Activated T-cell treated with anti-CD3 and anti-CD28 coated beads for 4 hours (primary cell): ENCODE results near the gene CYP26B1.
"Not testable (repeated sequence)": the region's sequence is repeated elsewhere in the genome, so short reads cannot be mapped to it uniquely, and the experiment has no call there.

ENCODE experiments used
- DNase-seq: peaks from one replicate; pipeline ENCODE4 v3.0.0-alpha.2; 2020

CYP26B1 gene

GRCh38 chr2:72104821-72105588 lies 42.7 kb downstream of the CYP26B1 start:
- no peak for DNase-seq

DNA sequence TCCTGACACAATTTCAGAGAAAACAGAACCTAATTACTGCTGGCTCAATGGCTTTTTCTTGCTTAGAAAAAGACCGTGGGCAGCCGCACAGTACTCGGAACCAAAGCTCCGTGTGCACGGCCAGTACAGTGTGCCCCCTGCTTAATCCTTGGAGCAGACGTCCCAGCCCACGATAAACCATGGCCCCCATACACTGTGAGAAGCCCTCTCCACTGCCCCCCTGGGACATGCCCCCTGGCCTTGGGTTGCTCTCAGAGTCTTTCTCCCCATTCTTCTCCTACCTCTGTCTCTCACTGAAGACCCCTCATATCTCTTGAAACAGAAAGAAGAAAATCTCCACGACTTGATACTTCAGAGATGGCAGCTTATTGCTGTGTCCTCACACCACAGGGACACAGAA lies 44.0 kb downstream of the CYP26B1 start:
- DNase-seq = no peak

GRCh38 chr2:72103161-72103560 lies 44.5 kb downstream of the CYP26B1 start:
- no peak for DNase-seq

DNA sequence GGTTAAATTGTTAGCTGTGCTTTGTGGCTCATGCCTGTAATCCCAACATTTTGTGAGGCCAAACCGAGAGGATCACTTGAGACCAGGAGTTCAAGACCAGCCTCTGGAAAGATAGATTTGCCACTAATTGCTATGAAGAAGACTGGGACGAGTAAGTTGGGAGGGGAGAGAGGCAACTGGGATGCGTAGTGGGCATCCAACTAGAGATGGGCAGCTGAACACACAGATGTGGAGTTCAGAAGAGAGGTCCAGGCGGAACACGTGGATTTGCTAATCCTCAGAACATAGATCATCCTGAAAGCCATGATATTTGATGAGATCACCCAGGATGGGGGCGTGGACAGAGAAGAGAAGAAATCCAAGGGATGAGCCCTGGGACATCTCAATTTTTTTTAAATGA lies 48.7 kb downstream of the CYP26B1 start:
- DNase-seq = no peak

DNA sequence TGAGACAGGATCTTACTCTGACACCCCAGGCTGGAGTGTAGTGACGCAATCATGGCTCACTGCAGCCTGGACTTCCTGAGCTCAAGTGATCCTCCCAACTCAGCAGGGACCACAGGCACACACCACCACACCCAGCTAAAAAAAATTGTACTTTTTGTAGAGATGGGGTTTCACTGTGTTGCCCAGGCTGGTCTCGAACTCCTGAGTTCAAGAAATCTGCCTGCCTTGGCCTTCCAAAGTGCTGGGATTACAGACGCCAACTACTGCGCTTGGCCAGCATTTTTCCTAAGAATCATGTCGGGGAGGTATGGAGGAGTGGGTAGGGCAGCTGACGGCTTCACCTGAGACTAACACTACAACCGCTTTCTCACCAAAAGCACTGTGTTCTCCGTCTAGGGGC lies 50.4 kb downstream of the CYP26B1 start:
- DNase-seq = no peak

GRCh38 chr2:72096181-72096580 lies 51.5 kb downstream of the CYP26B1 start:
- DNase-seq = no peak

- DNase-seq = no peak
Measured at GRCh38 chr2:72095364-72095763, 52.3 kb downstream of the CYP26B1 start.

DNA sequence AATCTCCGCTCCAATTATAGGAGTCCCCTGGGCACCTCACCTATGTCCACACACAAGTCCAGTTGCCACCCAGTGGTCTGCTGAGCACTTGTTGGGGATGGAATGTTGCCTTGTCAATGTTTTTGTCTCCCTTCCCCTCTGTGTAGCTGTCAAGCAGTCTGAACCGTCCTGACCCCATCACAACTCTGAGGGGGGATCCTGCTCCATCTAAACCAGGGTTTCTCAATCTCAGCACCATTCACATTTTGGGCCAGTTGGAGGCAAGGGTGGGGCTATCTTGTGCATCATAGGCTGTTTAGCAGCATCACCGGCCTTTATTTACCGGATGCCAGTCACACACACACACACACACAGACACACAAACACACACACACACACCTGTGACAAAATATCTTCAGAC lies 53.0 kb downstream of the CYP26B1 start:
- no peak for DNase-seq

GRCh38 chr2:72092111-72092510 lies 55.6 kb downstream of the CYP26B1 start:
- DNase-seq = no peak

DNA sequence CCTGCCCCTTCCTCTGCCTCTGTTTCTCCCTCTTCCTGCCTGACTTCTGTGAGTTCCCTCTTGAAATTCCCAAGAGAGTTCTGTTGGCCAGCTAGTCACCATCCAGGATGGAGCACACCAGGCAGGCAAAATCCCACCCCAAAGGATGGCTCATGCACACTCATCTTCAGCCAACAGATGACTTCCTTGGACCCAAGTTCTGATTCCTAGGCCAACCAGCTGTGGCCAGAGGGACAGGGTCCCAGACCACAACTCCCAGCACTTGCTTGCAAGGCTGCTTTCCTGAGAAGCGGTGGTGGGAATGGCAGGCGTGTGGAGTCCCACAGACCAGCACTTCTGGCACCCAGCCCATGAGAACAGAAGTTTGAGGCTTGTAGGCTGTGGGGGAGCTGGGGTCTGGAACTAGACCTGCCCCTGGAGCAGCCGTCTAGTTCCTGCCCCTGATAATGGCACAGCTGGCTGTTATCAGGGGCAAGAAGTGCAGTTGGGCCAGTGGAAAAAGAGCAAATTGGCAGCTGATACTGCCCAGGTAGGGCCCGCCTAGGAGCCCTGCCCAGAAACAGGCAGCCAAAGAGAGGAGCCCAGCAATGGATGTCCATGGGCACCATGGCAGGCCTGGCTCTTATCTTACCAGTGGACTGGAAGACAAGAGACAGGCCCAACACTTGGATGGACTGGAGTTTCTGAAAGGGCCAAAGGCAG lies 56.7 kb downstream of the CYP26B1 start:
- no peak for DNase-seq

- no peak for DNase-seq
Measured at GRCh38 chr2:72090271-72090720, 57.4 kb downstream of the CYP26B1 start.

GRCh38 chr2:72089537-72089936 lies 58.1 kb downstream of the CYP26B1 start:
- DNase-seq = no peak

GRCh38 chr2:72089028-72089427 lies 58.6 kb downstream of the CYP26B1 start:
- DNase-seq = no peak

DNA sequence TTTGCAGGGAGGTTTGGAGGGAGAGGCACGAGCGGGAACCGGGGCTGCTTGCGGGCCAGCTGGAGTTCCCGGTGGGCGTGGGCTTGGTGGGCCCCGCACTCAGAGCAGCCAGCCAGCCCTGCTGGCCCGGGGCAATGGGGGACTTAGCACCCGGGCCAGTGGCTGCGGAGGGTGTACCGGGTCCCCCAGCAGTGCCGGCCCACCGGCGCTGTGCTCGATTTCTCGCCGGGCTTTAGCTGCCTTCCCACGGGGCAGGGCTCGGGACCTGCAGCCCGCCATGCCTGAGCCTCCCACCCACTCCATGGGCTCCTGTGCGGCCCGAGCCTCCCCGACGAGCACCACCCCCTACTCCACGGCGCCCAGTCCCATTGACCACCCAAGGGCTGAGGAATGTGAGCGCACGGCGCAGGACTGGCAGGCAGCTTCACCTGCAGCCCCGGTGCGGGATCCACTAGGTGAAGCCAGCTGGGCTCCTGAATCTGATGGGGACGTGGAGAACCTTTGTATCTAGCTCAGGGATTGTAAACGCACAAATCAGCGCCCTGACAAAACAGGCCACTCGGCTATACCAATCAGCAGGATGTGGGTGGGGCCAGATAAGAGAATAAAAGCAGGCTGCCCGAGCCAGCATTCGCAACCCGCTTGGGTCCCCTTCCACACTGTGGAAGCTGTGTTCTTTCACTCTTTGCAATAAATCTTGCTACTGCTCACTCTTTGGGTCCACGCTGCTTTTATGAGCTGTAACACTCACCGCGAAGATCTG lies 60.6 kb downstream of the CYP26B1 start:
- not testable (repeated sequence) for DNase-seq

GRCh38 chr2:72085513-72085912 lies 62.1 kb downstream of the CYP26B1 start:
- DNase-seq = no peak

- no peak for DNase-seq
Measured at GRCh38 chr2:72085036-72085435, 62.6 kb downstream of the CYP26B1 start.

GRCh38 chr2:72084584-72084976 lies 63.1 kb downstream of the CYP26B1 start:
- DNase-seq = no peak

DNA sequence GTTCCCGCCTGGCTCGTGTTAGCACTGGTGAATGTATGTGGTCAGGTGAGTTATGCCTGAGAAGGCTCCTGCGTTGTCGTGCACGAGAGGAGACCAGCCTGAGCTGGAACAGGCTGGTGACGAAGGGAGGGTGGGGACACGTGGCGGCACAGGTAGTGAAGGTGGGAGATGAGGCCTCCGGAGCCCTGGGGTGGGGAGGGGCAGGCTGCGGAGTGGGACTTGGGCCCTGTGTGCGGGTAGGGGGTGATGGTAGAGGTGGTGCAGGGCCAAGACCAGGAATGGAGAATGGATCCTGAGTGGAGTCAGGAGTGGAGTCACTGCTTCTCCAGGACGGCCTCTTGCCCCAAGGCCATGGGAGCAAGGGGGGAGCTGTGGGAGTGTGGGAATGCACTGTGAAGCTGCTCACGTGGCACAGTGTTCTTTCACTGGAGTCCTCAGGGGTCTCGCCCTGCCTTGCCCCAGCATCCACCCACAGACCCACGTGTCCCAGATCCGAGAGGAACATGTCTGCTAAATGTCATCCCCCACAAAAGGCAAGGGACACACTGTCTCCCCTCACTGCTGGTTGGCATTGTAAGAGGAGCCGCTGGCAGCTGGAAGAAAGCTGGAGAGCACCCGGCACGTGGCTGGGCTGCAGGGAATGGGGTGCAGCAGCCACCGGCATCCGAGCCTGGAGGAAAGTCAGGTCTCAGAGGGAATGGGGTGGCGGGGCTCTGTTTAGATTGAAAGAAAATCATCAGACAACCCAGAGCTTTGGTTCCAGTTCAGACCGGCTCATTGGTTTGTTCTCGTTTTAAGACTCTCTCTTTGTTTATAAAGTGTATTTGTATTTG lies 63.7 kb downstream of the CYP26B1 start:
- DNase-seq = no peak

GRCh38 chr2:72082887-72083286 lies 64.8 kb downstream of the CYP26B1 start:
- no peak for DNase-seq

DNA sequence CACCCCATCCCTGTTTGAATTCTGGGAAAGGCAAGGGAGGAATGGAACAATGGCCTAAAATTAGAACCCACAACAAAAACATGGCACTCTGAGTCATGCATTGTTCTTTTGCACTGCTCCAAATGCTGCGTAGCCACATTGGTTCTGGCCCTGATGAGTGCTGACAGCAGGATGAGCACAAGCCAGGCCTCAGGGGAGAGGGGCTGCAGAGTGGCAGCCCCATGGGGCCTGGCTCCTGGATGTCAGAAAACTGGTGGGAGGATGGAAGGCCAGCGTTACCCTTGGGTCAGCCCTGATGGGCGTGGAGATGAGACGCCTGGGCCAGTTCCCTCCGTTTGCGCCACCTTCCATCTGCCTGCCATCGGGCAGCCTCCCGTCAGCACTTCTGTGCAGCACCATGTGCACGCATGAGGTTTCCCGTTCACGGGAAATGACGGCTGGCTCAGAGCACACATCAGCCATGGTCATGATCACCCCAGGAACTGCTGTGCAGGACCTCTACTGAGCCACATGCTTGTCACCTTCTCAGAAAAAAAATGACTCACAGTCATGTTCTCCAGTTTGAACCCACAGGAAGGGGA lies 65.6 kb downstream of the CYP26B1 start:
- no peak for DNase-seq

DNA sequence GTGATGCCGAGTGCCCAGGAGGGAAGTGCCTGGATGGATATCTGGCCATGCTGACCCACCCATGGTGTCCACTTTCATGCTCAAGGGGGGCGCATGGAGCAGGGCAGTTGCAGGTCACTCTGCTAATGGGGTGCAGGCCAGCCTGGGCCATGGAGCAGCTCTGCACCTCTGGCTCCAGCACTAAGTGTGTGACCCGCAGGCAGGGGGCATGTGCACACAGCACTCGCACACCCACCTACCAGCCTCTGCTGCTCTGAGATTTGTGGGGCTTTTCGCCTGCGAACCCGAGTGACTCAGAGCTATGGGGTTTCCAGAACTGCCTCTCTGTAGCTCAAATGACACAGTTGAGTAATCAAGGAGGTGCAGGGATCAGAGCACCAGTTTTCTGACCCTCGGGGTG lies 66.2 kb downstream of the CYP26B1 start:
- DNase-seq = no peak
